ENCODE results near the gene PRM2. TPM values are rescaled to one million over a fixed set of nuclear protein-coding genes. Genes with fewer than 3 reads are reported as not detected.

The PRM2 gene
- total and polyA plus RNA-seq, 2 of the 8 experiments (the other 6 are each of a cell fraction or from before 2014, with no cell fraction given): not detected

DNA sequence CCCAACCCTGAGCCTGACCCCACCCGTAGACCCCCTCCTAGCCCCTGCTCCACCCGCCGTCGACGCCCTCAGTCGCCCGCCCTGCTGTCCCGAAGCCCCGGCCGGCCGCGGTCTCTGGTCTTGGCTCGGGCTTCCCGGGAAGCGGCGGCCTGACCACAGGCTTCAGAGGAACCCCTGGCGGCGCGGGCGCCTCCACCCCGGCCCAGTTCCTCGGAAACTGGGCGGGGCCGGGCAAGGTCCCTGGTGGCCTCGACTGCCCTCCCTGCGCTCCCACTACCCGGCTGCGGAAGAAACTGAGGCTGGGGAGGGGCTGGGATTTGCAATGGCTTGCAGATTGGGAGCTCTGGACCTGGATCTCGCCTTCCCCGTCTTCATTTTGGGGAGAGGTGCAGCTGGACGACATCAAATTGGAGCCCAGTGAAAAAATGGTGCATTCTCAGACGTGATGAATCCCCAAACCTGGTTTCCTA lies 19.6 kb downstream of the PRM2 start:
- Histone ChIP-seq H4K8ac (ENCODE audit: extremely low read depth, insufficient read depth, low read length) (peak overlapping the region; percentile 88), H4K91ac (replicated peaks; ENCODE audit: insufficient read length, low read length) (peak overlapping the region; percentile 93), H3K4me3 (ENCODE audit: extremely low read depth in 1 of 4, insufficient read depth in 2 of 4, low read depth in 3 of 4, low read length in 4 of 4) (peak overlapping the region; percentile 61 to 97 (median 69)), H2BK15ac (ENCODE audit: low read length) (no peak overlapping the region), H3K4me1 (replicated peaks in 1 of 4; ENCODE audit: control insufficient read depth in 3 of 4, insufficient read depth in 4 of 4, low read length in 3 of 4) (peaks cover 0 to 23% (median 8%) of the 10 kb centered on the region in 4 experiments; a peak in 5 of 7 replicates), H3K56ac (replicated peaks; ENCODE audit: insufficient read length, low read depth, low read length) (peak overlapping the region; percentile 75), H3K79me1 (ENCODE audit: low read depth, low read length) (peaks cover 4% of the 10 kb centered on the region; the same call in 1 of the 2 replicates), H3K23ac (ENCODE audit: insufficient read length) (no peak overlapping the region), H3K14ac (ENCODE audit: insufficient read length) (no peak overlapping the region), H2BK12ac (ENCODE audit: low read depth, low read length) (peak overlapping the region; percentile 68; the same call in 1 of the 2 replicates), H4K20me1 (replicated peaks in 1 of 2; ENCODE audit: control insufficient read depth in 1 of 2, insufficient read depth in 2 of 2, low read length in 2 of 2) (peaks cover 11 to 20% of the 10 kb centered on the region in 2 experiments), H3K4ac (replicated peaks; ENCODE audit: insufficient read length, low read depth, low read length) (peak overlapping the region; percentile 79), H2BK20ac (ENCODE audit: low read length) (peak overlapping the region; percentile 55; the same call in 1 of the 2 replicates), H3K27me3 (replicated peaks in 1 of 4; ENCODE audit: control insufficient read depth in 3 of 4, extremely low read depth in 1 of 4, insufficient read depth in 3 of 4, low read length in 3 of 4) (no peaks in the 10 kb centered on the region; a peak in 1 of 7 replicates), H3K18ac (ENCODE audit: extremely low read depth, low read length) (peak overlapping the region; percentile 89; the same call in 1 of the 2 replicates), H3K79me2 (ENCODE audit: control insufficient read depth in 1 of 2, insufficient read depth in 2 of 2, low read length in 2 of 2) (peaks cover 0 to 28% of the 10 kb centered on the region in 2 experiments; a peak in 2 of 4 replicates), H4K5ac (ENCODE audit: insufficient read length, low read depth, low read length) (peak overlapping the region; percentile 75), H2AK5ac (ENCODE audit: low read depth, low read length) (no peak overlapping the region), H2AFZ (ENCODE audit: low read length) (peak overlapping the region; percentile 60; the same call in 1 of the 2 replicates), H3K36me3 (ENCODE audit: control insufficient read depth in 2 of 4, insufficient read depth in 4 of 4, low read length in 3 of 4) (peaks cover 0 to 8% (median 5%) of the 10 kb centered on the region in 4 experiments; a peak in 5 of 8 replicates), H3K9me3 (ENCODE audit: insufficient read depth in 2 of 2, low read depth in 1 of 2, low read length in 1 of 2) (no peaks in the 10 kb centered on the region), H2BK5ac (ENCODE audit: low read depth, low read length) (peak overlapping the region; percentile 27; the same call in 1 of the 2 replicates), H2BK120ac (replicated peaks; ENCODE audit: low read depth, low read length) (peak overlapping the region; percentile 69), H3K9ac (replicated peaks in 1 of 4; ENCODE audit: extremely low read depth in 1 of 4, low read depth in 3 of 4, low read length in 3 of 4) (peak overlapping the region in 3 of 4 experiments; percentile 63 to 72 (median 67); a peak in 5 of 7 replicates), H3K4me2 (ENCODE audit: insufficient read depth in 1 of 2, low read depth in 2 of 2, low read length in 2 of 2) (peak overlapping the region; percentile 36 to 96), H3K23me2 (ENCODE audit: low read depth, low read length) (peaks cover 13% of the 10 kb centered on the region), H3K27ac (ENCODE audit: low read depth, low read length) (no peak overlapping the region)
- DNase-seq (ENCODE audit: low read depth in 1 of 2, low spot score in 2 of 2) (no peak), FAIRE-seq (no peak)
- ChIA-PET POLR2A (ENCODE audit: partially characterized antibody) (interaction anchor here (0.7 to 4.6 kb wide), 48 partner anchors 10 to 311 kb away, joined by 3 to 32 read pairs (median 6); partner anchors contain the start of genes PRM3 and TNP2), CTCF (ENCODE audit: partially characterized antibody) (interaction anchor here (0.7 to 6.8 kb wide), 37 partner anchors 14 to 303 kb away, joined by 3 to 79 read pairs (median 5); partner anchors contain the start of genes PRM3 and TNP2)
- TF ChIP-seq BCL11A (IDR thresholded peaks at IDR 0.05; ENCODE audit: low read depth in 2 of 2, low read length in 2 of 2): no peak
- TF ChIP-seq GABPA (IDR thresholded peaks at IDR 0.05; ENCODE audit: borderline replicate concordance, insufficient read depth, low read length): 0 out of 2 replicates have a peak, but pooled peaks have one; percentile 4
- TF ChIP-seq KDM4A (IDR thresholded peaks at IDR 0.05; ENCODE audit: low read depth, low read length, severe bottlenecking): peak; percentile 21
- 0% methylated on average over 32 of the region's 32 CpGs; no CpG with 5 or more reads in 1 of the 2 experiments for WGBS, 2 experiments (ENCODE audit: extremely low coverage in 1 of 2, insufficient coverage in 1 of 2, insufficient read length in 1 of 2, insufficient replicate concordance in 2 of 2, low coverage in 1 of 2, low lambda C conversion rate in 2 of 2, missing lambda C conversion rate in 1 of 2)

All from H1 (cell line).